GM21526 (cell line): Measurements from ENCODE around the gene TRHDE.
A peak's percentile ranks its signal among the peaks of the same experiment; 100 is the strongest.

Experiments
- ATAC-seq: cut with Tn5 transposase; IDR thresholded peaks from one replicate; pipeline ENCODE4 v1.9.1; 2021; ENCODE audit warnings: moderate library complexity; ENCODE audit not compliant: unreplicated experiment, low FRiP score

Gene TRHDE

DNA sequence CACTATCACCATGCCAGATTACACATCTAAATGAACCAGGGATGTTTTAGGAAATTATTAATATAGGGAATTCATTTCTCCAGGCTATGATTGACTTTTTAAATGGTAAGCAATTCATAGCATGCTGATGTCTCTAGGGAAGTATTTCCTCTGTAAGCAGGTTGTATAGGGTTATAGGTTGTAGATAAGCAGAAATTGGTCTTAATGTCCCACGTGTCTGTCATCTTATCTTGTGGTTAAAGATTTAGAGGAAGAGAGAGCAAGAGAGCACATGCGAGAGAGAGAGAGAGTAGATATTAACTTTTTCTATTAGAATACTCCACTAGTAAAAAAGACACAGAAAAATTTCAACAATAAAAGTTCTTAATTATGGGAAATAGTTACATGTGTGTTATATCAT, 32.6 kb downstream of the TRHDE start:
- ATAC-seq = no peak

GRCh38 chr12:72307229-72307628, 35.1 kb downstream of the TRHDE start:
- no peak for ATAC-seq

DNA sequence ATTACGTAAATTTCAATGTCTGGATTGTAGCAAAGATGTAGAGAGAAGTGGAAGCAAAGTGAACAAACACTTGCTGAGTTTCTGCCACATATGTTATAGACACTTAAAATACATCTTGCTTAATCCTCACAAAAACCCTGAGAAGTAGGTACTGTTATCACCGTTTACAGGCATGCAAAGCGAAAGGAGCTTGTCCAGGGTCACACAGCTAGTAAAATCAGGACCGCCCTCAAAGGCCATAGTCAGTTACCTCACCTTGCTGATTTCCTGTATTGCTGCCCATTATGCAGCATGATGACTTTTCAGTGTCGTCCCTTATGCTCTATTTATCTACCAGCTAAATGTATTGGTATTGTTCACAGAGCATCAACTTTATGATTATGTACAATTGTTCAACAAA, 39.8 kb downstream of the TRHDE start:
- no peak for ATAC-seq

DNA sequence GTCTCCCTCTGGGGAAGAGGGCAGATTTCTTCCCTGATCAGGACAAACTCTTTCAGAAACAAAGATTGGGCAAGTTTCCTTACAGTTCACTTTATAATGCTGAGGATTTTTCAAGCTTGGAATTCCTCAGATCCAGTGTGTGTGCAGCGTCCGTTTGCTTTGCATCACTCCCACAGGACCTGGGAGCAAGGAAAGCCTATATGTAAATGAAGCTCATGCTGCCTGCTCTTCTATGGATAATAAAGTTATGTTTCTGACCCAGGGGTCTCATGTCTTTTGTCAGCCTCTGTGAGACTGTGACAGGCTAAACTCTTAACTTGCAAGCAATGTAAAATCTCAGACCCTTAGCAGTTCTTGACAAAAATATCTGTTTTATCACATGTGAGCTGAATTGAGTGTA, 41.6 kb downstream of the TRHDE start:
- no peak for ATAC-seq

DNA sequence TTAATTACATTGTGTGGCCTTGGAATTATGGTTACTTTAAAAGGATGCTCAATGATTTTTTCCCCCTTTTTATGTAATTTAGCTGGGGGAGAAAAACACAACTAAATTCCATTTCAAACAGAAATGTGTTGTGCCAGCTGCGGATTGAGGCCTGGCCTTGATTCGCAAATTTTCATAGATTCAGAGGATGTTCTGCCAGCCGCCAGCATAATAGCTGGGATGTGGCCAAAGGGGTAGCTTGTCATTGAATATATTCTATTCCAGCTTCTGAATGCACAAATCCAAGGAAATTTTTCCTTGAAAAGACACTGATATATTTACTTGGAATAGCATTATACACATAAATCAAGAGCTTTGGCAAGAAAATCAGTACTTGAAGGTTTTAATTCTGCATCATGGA, 43.7 kb downstream of the TRHDE start:
- no peak for ATAC-seq

GRCh38 chr12:72318341-72318740, 46.2 kb downstream of the TRHDE start:
- ATAC-seq = no peak

DNA sequence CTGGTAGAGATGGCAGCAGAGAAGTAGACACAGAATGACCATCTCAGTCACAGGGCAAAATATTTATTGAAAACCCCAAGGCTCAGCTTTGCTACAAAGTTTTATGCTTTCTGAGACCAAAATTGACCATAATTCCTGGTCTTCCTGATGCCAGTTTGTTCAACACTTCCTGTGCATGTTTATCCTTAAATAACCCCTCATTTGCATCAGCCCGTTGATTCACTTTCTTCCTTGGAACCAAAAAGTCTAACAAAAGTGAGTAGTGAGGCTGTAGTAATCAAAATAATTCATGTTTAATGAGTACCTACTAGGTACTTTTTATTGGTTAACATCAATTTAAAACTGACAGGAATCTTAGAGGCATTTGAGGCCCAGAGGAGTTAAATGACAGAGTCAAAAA, 51.7 kb downstream of the TRHDE start:
- no peak for ATAC-seq

DNA sequence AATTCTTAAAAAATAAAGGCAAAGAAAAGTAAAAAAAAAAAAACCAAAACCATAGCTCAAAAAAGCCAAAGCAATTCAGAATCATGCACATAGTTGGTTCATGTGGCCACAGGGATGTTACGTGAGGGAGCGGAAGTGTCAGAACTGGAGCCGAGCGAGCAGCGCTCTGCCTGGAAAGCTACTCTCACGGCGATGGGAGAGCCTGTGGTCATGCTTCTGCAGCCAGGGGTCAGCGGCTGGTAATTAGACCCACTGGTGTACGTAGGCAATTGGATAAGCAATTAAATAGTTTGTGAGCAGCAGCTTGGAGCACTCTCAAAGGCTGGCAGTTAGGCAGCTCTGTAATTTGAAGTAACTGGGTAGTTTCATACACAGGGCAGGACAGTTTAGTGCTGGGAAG, 58.1 kb downstream of the TRHDE start:
- ATAC-seq = no peak

GRCh38 chr12:72330784-72331183, 58.6 kb downstream of the TRHDE start:
- no peak for ATAC-seq

DNA sequence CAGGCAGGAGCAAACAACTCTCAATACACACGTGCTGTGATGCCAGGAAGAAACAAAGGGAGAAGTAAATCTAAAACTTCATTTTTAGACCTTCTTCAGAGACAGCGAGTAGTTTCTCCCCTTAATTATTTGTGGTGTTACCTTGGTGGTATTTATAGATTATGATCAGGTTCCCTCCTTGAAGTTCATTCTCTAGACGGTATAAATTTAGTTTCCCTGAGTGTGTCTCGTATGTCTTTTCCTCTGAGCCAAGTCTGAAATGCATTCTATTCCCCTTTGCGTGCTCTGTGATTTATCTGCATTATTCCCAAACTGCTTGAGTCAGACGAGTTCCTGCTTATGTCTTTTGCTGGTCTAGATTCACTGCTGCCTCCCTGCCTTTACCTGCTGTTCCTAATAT, 65.2 kb downstream of the TRHDE start:
- ATAC-seq = no peak

DNA sequence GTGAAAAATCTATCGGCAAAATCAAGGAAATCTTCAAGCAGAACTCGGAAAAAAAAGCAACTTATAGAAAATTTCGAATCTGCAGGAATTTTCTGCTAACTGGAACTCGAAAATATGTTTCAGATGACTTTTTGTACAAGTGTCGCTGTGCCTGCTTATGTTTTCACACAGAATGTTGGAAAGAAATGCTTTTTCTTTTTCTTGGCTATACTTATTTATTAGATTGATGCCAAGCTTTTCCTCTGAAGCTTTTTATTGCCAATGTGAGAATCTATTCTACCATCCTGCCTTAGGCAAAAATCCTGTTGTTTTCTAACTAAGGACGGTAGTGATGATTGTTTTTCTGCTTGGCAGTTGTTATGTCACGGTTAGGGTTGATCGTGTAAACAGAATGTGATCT, 65.8 kb downstream of the TRHDE start:
- no peak for ATAC-seq

GRCh38 chr12:72338437-72338836, 66.3 kb downstream of the TRHDE start:
- ATAC-seq = no peak

DNA sequence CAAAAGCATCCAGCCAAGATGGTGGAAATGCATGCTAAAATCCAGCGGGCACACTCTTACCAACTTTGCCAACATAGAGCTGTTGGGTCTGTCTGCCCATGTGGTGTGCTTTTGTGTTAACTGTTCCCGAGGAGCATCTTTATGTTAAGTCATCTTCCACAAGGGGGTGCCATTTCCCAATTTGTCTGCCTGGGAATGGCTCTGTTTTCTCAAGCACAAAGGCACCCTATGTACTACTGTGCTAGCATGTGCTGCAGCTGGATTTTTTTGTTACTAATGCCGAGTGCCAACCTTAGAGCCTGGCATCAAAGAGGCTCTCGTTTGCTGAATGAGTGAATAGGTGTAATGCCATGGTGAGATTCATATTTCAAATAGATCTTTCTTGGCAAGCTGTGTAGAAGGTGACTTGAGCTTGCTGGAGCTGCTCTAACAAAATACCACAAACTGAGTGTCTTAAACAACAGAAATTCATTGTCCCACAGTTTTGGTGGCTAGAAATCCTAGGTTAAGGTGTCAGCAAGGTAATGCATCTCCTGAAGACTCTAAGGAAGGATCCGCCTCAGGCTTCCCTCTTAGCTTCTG, 74.3 kb downstream of the TRHDE start:
- peak; percentile 96 for ATAC-seq

GRCh38 chr12:72349491-72349890, 77.3 kb downstream of the TRHDE start:
- no peak for ATAC-seq

- ATAC-seq = no peak
These were observed 87.2 kb downstream of the TRHDE start for GRCh38 chr12:72359416-72359815.

GRCh38 chr12:72365151-72365550, 93.0 kb downstream of the TRHDE start:
- ATAC-seq = no peak

DNA sequence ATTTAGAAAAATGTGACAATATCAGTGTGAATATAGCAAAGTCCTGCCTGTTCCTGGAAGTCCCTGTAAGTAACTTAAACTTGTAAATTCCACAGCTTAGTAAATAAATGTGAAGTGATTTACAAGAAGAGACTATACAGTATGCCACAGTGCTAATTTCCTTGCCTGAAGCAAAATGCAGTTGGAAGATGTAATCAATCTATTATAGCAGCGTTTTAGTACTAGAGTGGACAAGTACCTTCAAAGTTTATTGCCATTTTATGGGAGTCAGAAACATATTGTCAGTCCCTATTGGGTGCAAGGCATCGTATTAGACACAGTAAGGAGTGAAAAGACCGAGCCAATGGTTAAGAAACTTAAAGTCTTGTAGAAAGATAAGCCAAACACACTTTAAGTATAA, 94.1 kb downstream of the TRHDE start:
- ATAC-seq = no peak

DNA sequence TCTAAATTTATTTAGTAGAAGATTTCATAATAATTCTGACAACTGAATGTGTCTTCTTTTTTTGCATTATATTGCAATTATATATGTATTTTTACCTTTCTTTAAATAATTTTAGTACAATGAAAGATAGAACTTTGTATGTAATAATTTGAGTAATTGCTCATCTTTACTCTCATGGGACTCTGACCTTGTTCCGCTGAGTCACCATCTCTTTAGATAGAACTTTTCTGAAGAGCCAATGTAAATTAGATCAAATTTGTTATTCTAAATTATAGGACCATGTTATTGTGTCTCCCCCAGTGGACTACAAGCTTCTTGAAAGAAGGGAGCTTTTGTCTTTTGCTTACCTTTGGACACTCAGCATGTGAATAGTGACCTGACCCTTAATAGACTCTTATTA, 96.1 kb downstream of the TRHDE start:
- no peak for ATAC-seq

GRCh38 chr12:72368719-72369422, 96.7 kb downstream of the TRHDE start:
- ATAC-seq = no peak

DNA sequence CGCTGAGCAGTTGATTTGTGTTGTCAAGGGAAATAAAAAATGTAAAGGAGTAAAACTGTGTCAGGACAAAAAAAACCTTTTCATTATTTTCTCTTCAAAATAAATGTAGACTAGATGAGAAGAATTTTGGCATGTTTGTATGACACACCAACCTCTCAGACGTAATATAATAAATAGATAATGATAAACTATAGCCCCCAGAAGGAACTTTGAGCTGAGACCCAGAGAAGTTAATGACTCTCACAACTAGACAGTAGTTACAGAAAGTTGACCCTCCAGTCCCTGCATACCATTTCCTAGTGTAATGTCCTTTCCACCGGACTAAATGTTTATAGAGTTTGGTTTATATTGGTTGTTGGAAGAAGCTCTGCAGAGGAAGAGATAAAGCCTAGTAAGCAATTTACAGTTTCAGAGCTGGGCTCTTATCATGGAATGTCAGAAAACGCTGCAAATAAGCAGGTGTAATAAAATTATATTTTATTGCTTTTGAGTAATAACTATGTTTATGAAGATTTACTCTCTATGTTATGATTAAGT, 97.3 kb downstream of the TRHDE start:
- ATAC-seq = no peak

DNA sequence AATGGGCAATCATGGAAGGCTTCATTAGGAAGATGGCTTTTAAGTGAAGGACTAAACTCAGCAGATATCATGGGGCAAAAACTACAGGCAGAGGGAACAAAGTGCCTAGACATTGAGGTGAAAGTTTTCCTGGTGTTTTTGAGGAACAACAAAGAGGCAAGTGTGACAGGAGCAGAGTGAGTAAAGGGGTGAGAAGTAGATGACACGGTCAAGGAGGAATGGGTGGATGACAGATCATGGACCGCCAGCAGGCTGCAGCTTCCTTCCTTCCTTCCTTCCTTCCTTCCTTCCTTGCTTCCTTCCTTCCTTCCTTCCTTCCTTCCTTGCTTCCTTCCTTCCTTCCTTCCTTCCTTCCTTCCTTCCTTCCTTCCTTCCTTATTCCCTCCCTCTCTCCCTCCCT, 108.3 kb downstream of the TRHDE start:
- no peak for ATAC-seq

- no peak for ATAC-seq
These were observed 116.2 kb downstream of the TRHDE start for GRCh38 chr12:72388322-72388721.
